GM12878 (cell line): ENCODE results near the gene PDZD2.

Experiments used
- BRCA1 ChIP-seq: IDR thresholded peaks from 2 replicates; pipeline ENCODE4 v1.6.1; 2011; ENCODE audit warnings: low read depth, low read length, improper control_type of control experiment
- MEF2B ChIP-seq: fragments of 450-650 bp; IDR thresholded peaks from 2 replicates; pipeline ENCODE4 v1.6.1; 2018; ENCODE audit warnings: mild to moderate bottlenecking, moderate library complexity; ENCODE audit not compliant: partially characterized antibody, poor library complexity, severe bottlenecking
- POLR2A ChIP-seq: IDR thresholded peaks from 2 replicates; pipeline ENCODE4 v1.6.1; 2011; ENCODE audit warnings: low read depth, mild to moderate bottlenecking, low read length
- SUZ12 ChIP-seq: fragments of 200-600 bp; sonication (generic); IDR thresholded peaks from one replicate; pipeline ENCODE4 v1.6.1; 2018; ENCODE audit warnings: antibody characterized with exemption, mild to moderate bottlenecking; ENCODE audit not compliant: unreplicated experiment
- TF ChIP-seq, protein P1 (sequence below): IDR thresholded peaks from 2 replicates; pipeline ENCODE4 v1.6.1; 2011; ENCODE audit warnings: low read depth, low read length, improper control_type of control experiment, borderline replicate concordance

DNA sequence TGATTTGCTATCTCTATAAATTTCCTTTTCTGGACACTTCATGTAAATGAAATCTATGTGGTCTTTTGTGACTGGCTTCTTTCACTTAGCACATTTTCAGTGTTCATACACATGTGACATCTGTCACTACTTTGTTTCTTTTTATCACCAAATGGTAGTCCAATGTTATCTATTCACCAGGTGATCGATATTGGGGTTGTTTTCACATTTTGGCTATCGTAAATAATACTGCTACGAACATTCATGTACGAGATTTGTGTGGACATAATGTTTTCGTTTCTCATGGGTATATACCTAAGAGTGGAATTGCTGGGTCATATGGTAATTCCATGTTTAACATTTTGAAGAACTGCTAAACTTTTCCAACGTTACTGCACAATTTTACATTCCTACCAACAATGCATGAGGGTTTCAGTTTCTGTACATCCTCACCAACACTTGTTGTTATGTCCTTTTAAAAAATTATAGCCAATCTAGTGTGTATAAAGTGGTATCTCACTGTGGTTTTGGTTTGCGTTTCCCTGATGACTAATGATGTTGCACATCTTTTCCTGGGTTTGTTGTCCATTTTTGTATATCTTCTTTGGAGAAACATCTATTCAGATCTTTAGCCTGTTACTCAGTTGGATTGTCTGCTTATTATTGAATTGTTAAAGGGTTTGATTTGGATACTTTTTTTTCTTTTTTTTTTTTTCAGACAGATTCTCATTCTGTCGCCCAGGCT is 263.0 kb downstream of the PDZD2 start:
- TF ChIP-seq POLR2A (no peak), MEF2B (no peak), BRCA1 (no peak), SUZ12 (no peak)
- TF ChIP-seq, protein P1, sequence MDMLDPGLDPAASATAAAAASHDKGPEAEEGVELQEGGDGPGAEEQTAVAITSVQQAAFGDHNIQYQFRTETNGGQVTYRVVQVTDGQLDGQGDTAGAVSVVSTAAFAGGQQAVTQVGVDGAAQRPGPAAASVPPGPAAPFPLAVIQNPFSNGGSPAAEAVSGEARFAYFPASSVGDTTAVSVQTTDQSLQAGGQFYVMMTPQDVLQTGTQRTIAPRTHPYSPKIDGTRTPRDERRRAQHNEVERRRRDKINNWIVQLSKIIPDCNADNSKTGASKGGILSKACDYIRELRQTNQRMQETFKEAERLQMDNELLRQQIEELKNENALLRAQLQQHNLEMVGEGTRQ = no peak
